ENCODE data around the gene ST3GAL3. TPM values are rescaled to one million over a fixed set of nuclear protein-coding genes. Genes with fewer than 3 reads are reported as not detected.

The ST3GAL3 gene
- total RNA-seq, 3 donors from 2014 or later: 14.0 to 23.0 (median 19.7) TPM

DNA sequence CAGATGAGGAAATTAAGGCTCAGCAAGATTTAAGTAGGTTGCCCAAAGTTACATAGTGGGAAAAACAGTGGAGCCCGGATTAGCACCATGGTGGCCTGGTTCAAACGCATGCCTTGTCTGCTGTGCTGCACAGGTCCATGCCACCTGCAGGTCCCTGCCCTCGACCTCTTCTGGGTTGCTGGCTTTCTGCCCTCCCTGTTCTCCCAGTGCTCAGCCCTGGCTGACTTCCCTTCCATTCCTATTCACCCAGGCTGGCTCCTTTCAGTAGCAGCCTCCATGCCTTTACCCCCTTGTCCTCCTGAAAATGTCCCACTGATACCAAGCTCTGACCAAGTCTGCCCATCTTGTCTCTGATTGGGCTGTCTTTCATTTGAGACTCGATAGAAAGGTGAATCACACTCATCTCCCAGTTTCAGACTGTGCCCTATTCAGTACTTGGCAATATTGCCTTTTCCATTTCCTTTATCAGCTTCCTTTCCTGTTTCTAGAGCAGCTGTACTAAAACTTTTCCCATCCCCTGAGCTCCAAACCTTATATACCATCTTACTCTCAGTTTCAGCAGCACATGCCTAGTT lies 75.8 kb downstream of the ST3GAL3 start:
- Histone ChIP-seq H3K27me3 (no peaks in the 10 kb centered on the region), H3K9me3 (no peaks in the 10 kb centered on the region), H3K4me3 (no peak overlapping the region), H3K36me3 (no peaks in the 10 kb centered on the region), H3K27ac (no peak overlapping the region), H3K4me1 (no peaks in the 10 kb centered on the region)
- TF ChIP-seq, protein P1, sequence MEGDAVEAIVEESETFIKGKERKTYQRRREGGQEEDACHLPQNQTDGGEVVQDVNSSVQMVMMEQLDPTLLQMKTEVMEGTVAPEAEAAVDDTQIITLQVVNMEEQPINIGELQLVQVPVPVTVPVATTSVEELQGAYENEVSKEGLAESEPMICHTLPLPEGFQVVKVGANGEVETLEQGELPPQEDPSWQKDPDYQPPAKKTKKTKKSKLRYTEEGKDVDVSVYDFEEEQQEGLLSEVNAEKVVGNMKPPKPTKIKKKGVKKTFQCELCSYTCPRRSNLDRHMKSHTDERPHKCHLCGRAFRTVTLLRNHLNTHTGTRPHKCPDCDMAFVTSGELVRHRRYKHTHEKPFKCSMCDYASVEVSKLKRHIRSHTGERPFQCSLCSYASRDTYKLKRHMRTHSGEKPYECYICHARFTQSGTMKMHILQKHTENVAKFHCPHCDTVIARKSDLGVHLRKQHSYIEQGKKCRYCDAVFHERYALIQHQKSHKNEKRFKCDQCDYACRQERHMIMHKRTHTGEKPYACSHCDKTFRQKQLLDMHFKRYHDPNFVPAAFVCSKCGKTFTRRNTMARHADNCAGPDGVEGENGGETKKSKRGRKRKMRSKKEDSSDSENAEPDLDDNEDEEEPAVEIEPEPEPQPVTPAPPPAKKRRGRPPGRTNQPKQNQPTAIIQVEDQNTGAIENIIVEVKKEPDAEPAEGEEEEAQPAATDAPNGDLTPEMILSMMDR (IDR thresholded peaks at IDR 0.05): no peak
- TF ChIP-seq POLR2AphosphoS5 (IDR thresholded peaks at IDR 0.05) (no peak), POLR2A (IDR thresholded peaks at IDR 0.05) (no peak)
- intact Hi-C loops (cut with DNase I; ENCODE audit: low total_unique reads): no loop called here
- DNase-seq (ENCODE audit: low spot score in 2 of 2): no peak

DNA sequence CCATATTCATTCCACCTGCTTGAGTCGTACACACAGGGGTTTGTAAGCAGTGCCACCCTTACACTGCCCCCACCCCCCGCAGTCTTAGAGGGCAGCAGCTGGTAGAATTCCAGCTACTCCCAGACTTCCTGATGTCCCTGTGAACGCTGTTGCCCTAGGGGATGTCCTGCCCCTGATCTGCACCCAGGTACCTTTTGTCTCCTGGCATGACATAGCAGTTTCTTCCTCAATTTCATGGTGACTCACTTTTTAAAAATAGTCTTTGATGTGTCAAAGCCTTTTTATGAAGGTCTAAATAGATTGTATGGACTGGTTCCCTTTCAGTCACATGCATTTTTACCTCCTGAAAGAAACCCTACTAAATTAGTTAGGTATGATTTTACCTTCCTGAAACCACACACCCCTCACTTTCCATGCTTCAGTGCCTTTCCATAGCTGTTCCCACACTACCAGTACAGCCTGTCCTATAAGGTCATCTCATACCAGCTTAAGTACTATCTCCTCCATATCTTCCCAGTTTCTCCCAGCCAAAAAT lies 76.4 kb downstream of the ST3GAL3 start:
- Histone ChIP-seq H3K27me3 (no peaks in the 10 kb centered on the region), H3K9me3 (no peaks in the 10 kb centered on the region), H3K36me3 (no peaks in the 10 kb centered on the region), H3K4me1 (no peaks in the 10 kb centered on the region), H3K4me3 (no peak overlapping the region), H3K27ac (no peak overlapping the region)
- peak; percentile 53 to 73 for DNase-seq (ENCODE audit: low spot score in 2 of 2)
- intact Hi-C loops (cut with DNase I; ENCODE audit: low total_unique reads): no loop called here
- TF ChIP-seq POLR2AphosphoS5 (IDR thresholded peaks at IDR 0.05): no peak
- TF ChIP-seq POLR2A (IDR thresholded peaks at IDR 0.05): no peak
- TF ChIP-seq, protein P1 (IDR thresholded peaks at IDR 0.05): no peak

DNA sequence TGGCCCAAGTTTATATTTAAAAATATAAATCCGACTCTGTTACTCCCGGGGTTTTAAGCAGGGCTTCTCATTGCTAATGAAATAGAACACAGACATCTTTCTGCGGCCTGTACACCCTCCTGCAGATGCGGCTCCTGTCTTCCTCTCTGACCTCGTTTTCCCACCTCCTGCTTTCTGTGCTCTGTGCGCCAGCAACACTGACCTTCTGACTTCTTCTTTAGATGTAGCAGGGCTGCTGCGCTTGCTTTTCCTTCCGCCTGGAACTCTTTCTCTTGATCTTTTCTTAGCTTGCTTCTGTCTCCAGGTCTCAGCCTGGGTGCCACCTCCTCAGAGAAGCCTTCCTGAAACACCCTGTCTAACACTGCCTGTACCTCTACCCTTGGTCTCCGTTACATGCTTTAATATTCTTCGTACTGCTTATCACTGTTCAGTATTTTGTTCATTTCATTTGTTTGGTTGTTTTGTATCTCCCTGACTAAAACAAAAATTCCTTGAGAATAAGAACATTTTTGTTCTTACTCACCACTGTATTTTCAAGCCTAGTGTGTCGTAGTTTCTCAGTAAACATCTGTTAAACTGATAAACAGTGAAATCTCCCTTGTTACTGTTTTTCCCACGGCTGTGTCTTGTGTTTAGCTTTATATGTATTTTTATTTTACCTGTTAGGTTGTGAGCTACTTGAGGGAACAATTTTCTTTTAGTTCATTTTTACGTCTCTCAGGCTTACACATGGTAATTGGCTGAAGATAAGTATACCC lies 79.0 kb downstream of the ST3GAL3 start:
- DNase-seq (ENCODE audit: low spot score in 2 of 2): no peak

DNA sequence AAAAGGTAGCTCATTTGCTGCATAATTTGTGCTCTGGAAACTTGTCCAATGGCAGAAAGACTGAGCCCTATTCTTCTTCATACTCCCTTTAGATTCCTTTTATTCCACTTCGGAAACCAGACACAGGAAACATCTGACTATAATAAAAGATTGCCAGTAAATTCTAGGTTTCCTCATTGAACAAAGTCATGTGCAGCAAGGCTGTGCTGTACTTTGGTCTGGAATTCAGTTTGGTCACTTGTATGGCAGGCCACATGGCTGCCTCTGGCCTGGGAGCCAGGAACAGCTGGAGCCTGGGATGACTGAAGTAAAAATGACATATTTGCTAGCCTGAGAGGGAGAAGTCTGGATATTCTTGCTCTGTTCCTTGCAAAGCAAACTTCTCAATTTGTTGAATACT lies 79.6 kb downstream of the ST3GAL3 start:
- no peak overlapping the region for H3K4me3 ChIP-seq
- H3K4me1 ChIP-seq: no peaks in the 10 kb centered on the region
- TF ChIP-seq POLR2A (IDR thresholded peaks at IDR 0.05) (no peak), POLR2AphosphoS5 (IDR thresholded peaks at IDR 0.05) (peak in 1 of 3 donors; percentile 21)
- TF ChIP-seq, protein P1 (IDR thresholded peaks at IDR 0.05): no peak
- H3K9me3 ChIP-seq: no peaks in the 10 kb centered on the region
- no peaks in the 10 kb centered on the region for H3K36me3 ChIP-seq
- peak overlapping the region; percentile 59 to 60 for H3K27ac ChIP-seq
- intact Hi-C loops (cut with DNase I; ENCODE audit: low total_unique reads): no loop called here
- no peak for DNase-seq (ENCODE audit: low spot score in 2 of 2)
- no peaks in the 10 kb centered on the region for H3K27me3 ChIP-seq

More for the DNA sequence above, 79.0 kb downstream of the ST3GAL3 start:
- Histone ChIP-seq H3K27ac (peak overlapping the region; percentile 59 to 60), H3K4me3 (no peak overlapping the region), H3K36me3 (no peaks in the 10 kb centered on the region), H3K9me3 (no peaks in the 10 kb centered on the region), H3K27me3 (no peaks in the 10 kb centered on the region), H3K4me1 (no peaks in the 10 kb centered on the region)
- TF ChIP-seq POLR2A (IDR thresholded peaks at IDR 0.05): no peak
- TF ChIP-seq, protein P1 (IDR thresholded peaks at IDR 0.05): no peak
- no peak for TF ChIP-seq POLR2AphosphoS5 (IDR thresholded peaks at IDR 0.05)
- intact Hi-C loops (cut with DNase I; ENCODE audit: low total_unique reads): no loop called here

All from breast epithelium (tissue), 4 donors.